ENCODE data around the gene HDAC4.
"Not testable (repeated sequence)": the region's sequence is repeated elsewhere in the genome, so short reads cannot be mapped to it uniquely, and the experiment has no call there.

The HDAC4 gene

GRCh38 chr2:239070466-239070865 is 330.4 kb downstream of the HDAC4 start:
- WGBS, 2 experiments = 93 to 99% methylated on average over 7 to 9 of the region's 9 CpGs

GRCh38 chr2:239069362-239070333 is 331.2 kb downstream of the HDAC4 start:
- H3K36me3 ChIP-seq (ENCODE audit: control insufficient read depth, insufficient read depth, low read length); H3K27me3 ChIP-seq (ENCODE audit: control insufficient read depth, insufficient read depth, low read length, poor library complexity, severe bottlenecking); H3K4me3 ChIP-seq (ENCODE audit: insufficient read depth, low read depth, low read length); H3K9me3 ChIP-seq (ENCODE audit: control insufficient read depth, low read length); H3K27ac ChIP-seq (ENCODE audit: insufficient read depth, low read depth, low read length, poor library complexity, severe bottlenecking); H3K4me1 ChIP-seq (ENCODE audit: control insufficient read depth, insufficient read depth, low read length): not testable (repeated sequence)
- 68 to 78% methylated on average over 8 to 9 of the region's 18 CpGs for WGBS, 2 experiments

More at GRCh38 chr2:239070466-239070865, 330.4 kb downstream of the HDAC4 start:
- peaks cover 7% of the 10 kb centered on the region for H3K36me3 ChIP-seq (ENCODE audit: control insufficient read depth, insufficient read depth, low read length)
- no peak overlapping the region for H3K4me3 ChIP-seq (ENCODE audit: insufficient read depth, low read depth, low read length)
- H3K4me1 ChIP-seq (ENCODE audit: control insufficient read depth, insufficient read depth, low read length) = no peaks in the 10 kb centered on the region
- H3K27ac ChIP-seq (ENCODE audit: insufficient read depth, low read depth, low read length, poor library complexity, severe bottlenecking) = no peak overlapping the region
- H3K27me3 ChIP-seq (ENCODE audit: control insufficient read depth, insufficient read depth, low read length, poor library complexity, severe bottlenecking) = no peaks in the 10 kb centered on the region
- H3K9me3 ChIP-seq (ENCODE audit: control insufficient read depth, low read length) = no peaks in the 10 kb centered on the region

GRCh38 chr2:239068411-239068810 is 332.4 kb downstream of the HDAC4 start:
- H3K27ac ChIP-seq (ENCODE audit: insufficient read depth, low read depth, low read length, poor library complexity, severe bottlenecking) = no peak overlapping the region
- 95 to 96% methylated on average over 21 of the region's 21 CpGs for WGBS, 2 experiments
- no peaks in the 10 kb centered on the region for H3K9me3 ChIP-seq (ENCODE audit: control insufficient read depth, low read length)
- H3K4me3 ChIP-seq (ENCODE audit: insufficient read depth, low read depth, low read length) = no peak overlapping the region
- H3K4me1 ChIP-seq (ENCODE audit: control insufficient read depth, insufficient read depth, low read length) = peaks cover 3% of the 10 kb centered on the region
- H3K27me3 ChIP-seq (ENCODE audit: control insufficient read depth, insufficient read depth, low read length, poor library complexity, severe bottlenecking) = no peaks in the 10 kb centered on the region
- H3K36me3 ChIP-seq (ENCODE audit: control insufficient read depth, insufficient read depth, low read length) = peaks cover 7% of the 10 kb centered on the region

GRCh38 chr2:239067196-239067865 is 333.5 kb downstream of the HDAC4 start:
- H3K27ac ChIP-seq (ENCODE audit: insufficient read depth, low read depth, low read length, poor library complexity, severe bottlenecking) = no peak overlapping the region
- H3K36me3 ChIP-seq (ENCODE audit: control insufficient read depth, insufficient read depth, low read length) = peaks cover 7% of the 10 kb centered on the region
- WGBS, 2 experiments = 96% methylated on average over 28 of the region's 28 CpGs
- H3K9me3 ChIP-seq (ENCODE audit: control insufficient read depth, low read length) = no peaks in the 10 kb centered on the region
- H3K4me3 ChIP-seq (ENCODE audit: insufficient read depth, low read depth, low read length) = no peak overlapping the region
- H3K4me1 ChIP-seq (ENCODE audit: control insufficient read depth, insufficient read depth, low read length) = peaks cover 3% of the 10 kb centered on the region
- H3K27me3 ChIP-seq (ENCODE audit: control insufficient read depth, insufficient read depth, low read length, poor library complexity, severe bottlenecking) = no peaks in the 10 kb centered on the region

GRCh38 chr2:239066597-239066996 is 334.2 kb downstream of the HDAC4 start:
- H3K27me3 ChIP-seq (ENCODE audit: control insufficient read depth, insufficient read depth, low read length, poor library complexity, severe bottlenecking) = no peaks in the 10 kb centered on the region
- no peak overlapping the region for H3K4me3 ChIP-seq (ENCODE audit: insufficient read depth, low read depth, low read length)
- H3K36me3 ChIP-seq (ENCODE audit: control insufficient read depth, insufficient read depth, low read length) = peaks cover 7% of the 10 kb centered on the region
- H3K9me3 ChIP-seq (ENCODE audit: control insufficient read depth, low read length) = no peaks in the 10 kb centered on the region
- 96% methylated on average over 24 of the region's 24 CpGs for WGBS, 2 experiments
- H3K27ac ChIP-seq (ENCODE audit: insufficient read depth, low read depth, low read length, poor library complexity, severe bottlenecking) = no peak overlapping the region
- peaks cover 3% of the 10 kb centered on the region for H3K4me1 ChIP-seq (ENCODE audit: control insufficient read depth, insufficient read depth, low read length)

GRCh38 chr2:239065962-239066361 is 334.9 kb downstream of the HDAC4 start:
- Histone ChIP-seq H3K27me3 (ENCODE audit: control insufficient read depth, insufficient read depth, low read length, poor library complexity, severe bottlenecking) (no peaks in the 10 kb centered on the region), H3K4me1 (ENCODE audit: control insufficient read depth, insufficient read depth, low read length) (peaks cover 3% of the 10 kb centered on the region), H3K36me3 (ENCODE audit: control insufficient read depth, insufficient read depth, low read length) (peaks cover 7% of the 10 kb centered on the region), H3K27ac (ENCODE audit: insufficient read depth, low read depth, low read length, poor library complexity, severe bottlenecking) (no peak overlapping the region), H3K4me3 (ENCODE audit: insufficient read depth, low read depth, low read length) (no peak overlapping the region), H3K9me3 (ENCODE audit: control insufficient read depth, low read length) (no peaks in the 10 kb centered on the region)
- WGBS, 2 experiments = 87 to 90% methylated on average over 11 of the region's 11 CpGs

GRCh38 chr2:239065537-239065936 is 335.3 kb downstream of the HDAC4 start:
- no peak overlapping the region for H3K4me3 ChIP-seq (ENCODE audit: insufficient read depth, low read depth, low read length)
- peaks cover 7% of the 10 kb centered on the region for H3K36me3 ChIP-seq (ENCODE audit: control insufficient read depth, insufficient read depth, low read length)
- no peaks in the 10 kb centered on the region for H3K9me3 ChIP-seq (ENCODE audit: control insufficient read depth, low read length)
- no peaks in the 10 kb centered on the region for H3K27me3 ChIP-seq (ENCODE audit: control insufficient read depth, insufficient read depth, low read length, poor library complexity, severe bottlenecking)
- no peak overlapping the region for H3K27ac ChIP-seq (ENCODE audit: insufficient read depth, low read depth, low read length, poor library complexity, severe bottlenecking)
- 94 to 97% methylated on average over 11 of the region's 11 CpGs for WGBS, 2 experiments
- H3K4me1 ChIP-seq (ENCODE audit: control insufficient read depth, insufficient read depth, low read length) = peaks cover 3% of the 10 kb centered on the region

GRCh38 chr2:239064891-239065290 is 335.9 kb downstream of the HDAC4 start:
- no peak overlapping the region for H3K27ac ChIP-seq (ENCODE audit: insufficient read depth, low read depth, low read length, poor library complexity, severe bottlenecking)
- peaks cover 3% of the 10 kb centered on the region for H3K4me1 ChIP-seq (ENCODE audit: control insufficient read depth, insufficient read depth, low read length)
- H3K9me3 ChIP-seq (ENCODE audit: control insufficient read depth, low read length) = no peaks in the 10 kb centered on the region
- WGBS, 2 experiments = 93 to 94% methylated on average over 21 of the region's 21 CpGs
- peaks cover 7% of the 10 kb centered on the region for H3K36me3 ChIP-seq (ENCODE audit: control insufficient read depth, insufficient read depth, low read length)
- H3K27me3 ChIP-seq (ENCODE audit: control insufficient read depth, insufficient read depth, low read length, poor library complexity, severe bottlenecking) = no peaks in the 10 kb centered on the region
- no peak overlapping the region for H3K4me3 ChIP-seq (ENCODE audit: insufficient read depth, low read depth, low read length)

GRCh38 chr2:239064253-239064652 is 336.6 kb downstream of the HDAC4 start:
- Histone ChIP-seq H3K4me3 (ENCODE audit: insufficient read depth, low read depth, low read length) (no peak overlapping the region), H3K27me3 (ENCODE audit: control insufficient read depth, insufficient read depth, low read length, poor library complexity, severe bottlenecking) (no peaks in the 10 kb centered on the region), H3K27ac (ENCODE audit: insufficient read depth, low read depth, low read length, poor library complexity, severe bottlenecking) (no peak overlapping the region), H3K9me3 (ENCODE audit: control insufficient read depth, low read length) (no peaks in the 10 kb centered on the region), H3K4me1 (ENCODE audit: control insufficient read depth, insufficient read depth, low read length) (peaks cover 3% of the 10 kb centered on the region), H3K36me3 (ENCODE audit: control insufficient read depth, insufficient read depth, low read length) (peaks cover 7% of the 10 kb centered on the region)
- WGBS, 2 experiments = 92 to 93% methylated on average over 12 of the region's 12 CpGs

- Histone ChIP-seq H3K27me3 (ENCODE audit: control insufficient read depth, insufficient read depth, low read length, poor library complexity, severe bottlenecking) (no peaks in the 10 kb centered on the region), H3K36me3 (ENCODE audit: control insufficient read depth, insufficient read depth, low read length) (peaks cover 7% of the 10 kb centered on the region), H3K27ac (ENCODE audit: insufficient read depth, low read depth, low read length, poor library complexity, severe bottlenecking) (no peak overlapping the region), H3K9me3 (ENCODE audit: control insufficient read depth, low read length) (no peaks in the 10 kb centered on the region), H3K4me3 (ENCODE audit: insufficient read depth, low read depth, low read length) (no peak overlapping the region), H3K4me1 (ENCODE audit: control insufficient read depth, insufficient read depth, low read length) (peaks cover 3% of the 10 kb centered on the region)
- 91 to 92% methylated on average over 14 of the region's 14 CpGs for WGBS, 2 experiments
These were observed 338.1 kb downstream of the HDAC4 start for GRCh38 chr2:239062743-239063142.
